HL-60/S4 treated with phorbol 12-myristate 13-acetate at 8.2 ng/mL for 4 days and 3 days (cell line): ENCODE measurements around the gene RTP5.
"Not testable (repeated sequence)": the region's sequence is repeated elsewhere in the genome, so short reads cannot be mapped to it uniquely, and the experiment has no call there.

Source experiments
- in situ Hi-C: fragments of 300-500 bp; cut with MboI; formaldehyde crosslinking; loops from 2 replicates; pipeline ENCODE4 v1.15.0; 2022; ENCODE audit warnings: low sequenced_read_pairs

RTP5 gene

DNA sequence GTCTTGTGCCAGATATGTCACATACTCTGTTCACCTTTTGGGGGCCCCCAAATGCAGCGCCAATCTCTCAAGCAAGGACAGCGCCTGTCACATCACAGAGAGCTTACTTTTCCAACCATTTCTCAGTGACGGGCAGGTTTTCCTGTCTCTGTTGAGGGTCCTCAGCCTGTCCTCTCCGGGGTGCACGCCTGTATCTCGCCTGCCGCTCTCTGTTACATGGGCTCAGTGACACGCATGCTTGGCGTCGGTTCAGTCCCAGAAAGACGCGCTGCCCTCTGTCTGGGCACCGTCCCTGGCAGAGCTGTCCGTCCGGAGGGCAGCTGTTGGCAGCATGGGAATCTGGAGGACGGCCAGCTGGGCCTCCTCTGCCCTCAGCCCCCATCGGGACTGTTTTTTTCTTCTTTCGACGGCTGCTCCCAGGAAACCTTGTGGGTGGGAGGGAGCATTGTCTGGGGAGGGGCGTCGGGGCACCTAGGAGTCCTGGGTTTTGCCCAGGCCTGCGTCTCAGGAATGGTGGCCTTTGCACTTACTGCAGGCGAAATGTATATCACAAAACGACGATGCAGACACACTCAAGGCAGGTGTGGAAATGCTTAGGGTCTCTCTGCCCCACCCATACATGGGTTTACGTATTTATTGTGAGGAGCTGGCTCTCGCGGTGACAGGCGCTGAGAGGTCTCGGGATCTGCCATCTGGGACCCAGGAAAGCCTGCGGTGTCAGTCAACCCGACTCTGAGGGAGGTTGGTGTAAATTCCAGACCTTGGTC, 30.9 kb downstream of the RTP5 start:
- in situ Hi-C loops: no loop called here

- in situ Hi-C loops: no loop called here
These were observed 31.5 kb downstream of the RTP5 start for GRCh38 chr2:241901018-241901380.

DNA sequence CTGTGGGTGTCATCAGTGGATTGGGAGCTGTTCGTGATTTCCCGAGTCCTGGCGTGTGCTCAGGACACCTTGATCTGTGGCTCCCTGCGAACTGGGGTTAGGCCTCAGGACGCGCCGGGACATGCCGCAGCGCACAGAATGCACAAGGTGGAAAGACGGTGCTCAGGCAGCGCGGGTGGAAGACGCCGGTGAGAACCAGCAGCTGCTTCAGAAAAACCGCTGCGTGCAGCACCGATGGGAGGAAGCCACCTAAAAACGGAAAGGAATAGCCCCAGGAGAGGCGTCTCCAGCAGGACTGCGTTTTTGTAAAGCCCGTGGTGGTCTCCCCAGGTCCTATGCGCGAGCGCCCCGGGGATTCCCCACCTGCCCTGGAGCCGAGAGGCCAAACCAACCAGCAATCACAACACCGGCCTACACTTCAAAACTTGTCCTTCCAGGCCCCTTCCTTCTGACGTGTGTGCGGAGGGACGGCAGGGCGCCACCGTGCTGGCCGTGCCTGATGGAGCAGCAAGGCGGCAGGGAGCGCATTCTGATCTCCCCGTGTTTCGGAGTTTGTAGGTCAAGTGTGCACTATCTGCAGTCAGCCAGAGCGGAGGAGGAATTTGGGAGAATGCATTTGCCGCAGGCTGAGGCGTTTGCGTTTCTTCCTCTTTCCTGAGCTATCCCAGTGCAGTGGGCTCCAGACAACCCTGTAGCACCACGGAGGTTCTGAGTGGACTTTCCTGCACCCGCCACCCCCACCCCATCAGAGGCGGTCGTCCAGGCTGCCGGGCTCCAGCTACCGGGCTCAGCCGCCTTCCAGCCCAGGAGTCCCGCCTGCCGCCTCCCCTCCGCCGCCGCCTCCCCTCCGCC, 32.2 kb downstream of the RTP5 start:
- in situ Hi-C loops: no loop called here

GRCh38 chr2:241902357-241902991, 32.9 kb downstream of the RTP5 start:
- in situ Hi-C loops: no loop called here

GRCh38 chr2:241903121-241904010, 33.8 kb downstream of the RTP5 start:
- in situ Hi-C loops: no loop called here

DNA sequence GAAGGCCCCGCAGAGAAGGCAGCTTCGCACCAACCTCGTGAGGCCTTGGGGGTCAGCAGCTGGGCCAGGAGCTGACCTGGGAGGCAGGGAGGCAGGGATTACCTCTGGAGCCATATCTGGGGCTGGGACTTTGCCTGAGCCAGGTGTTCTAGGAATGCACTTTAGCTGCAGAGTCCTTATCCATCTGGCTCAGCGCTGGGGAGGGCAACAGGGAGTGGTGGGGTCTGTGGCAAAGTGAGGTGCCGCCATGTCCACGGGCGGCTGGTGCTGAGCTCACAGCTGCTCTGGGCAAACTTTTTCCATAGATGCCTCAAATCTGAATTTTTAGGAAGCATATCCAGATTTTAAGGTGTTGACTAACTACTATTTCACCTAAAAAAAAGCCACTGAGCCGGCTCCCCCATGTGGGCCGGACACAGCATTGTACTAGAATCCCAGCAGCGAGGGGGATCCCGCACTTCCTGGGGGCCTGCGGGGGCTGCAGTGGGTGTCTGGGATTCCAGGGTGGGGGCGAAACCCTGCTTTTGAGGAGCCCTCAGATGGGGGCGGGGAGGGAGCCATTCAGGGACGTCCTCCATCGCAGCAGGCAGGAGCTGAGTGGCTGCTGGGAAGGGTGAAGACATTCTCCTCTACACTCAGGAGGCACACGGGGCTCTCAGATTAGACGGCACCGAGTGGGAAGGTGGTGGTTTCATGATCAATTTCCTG, 34.6 kb downstream of the RTP5 start:
- in situ Hi-C loops: no loop called here

DNA sequence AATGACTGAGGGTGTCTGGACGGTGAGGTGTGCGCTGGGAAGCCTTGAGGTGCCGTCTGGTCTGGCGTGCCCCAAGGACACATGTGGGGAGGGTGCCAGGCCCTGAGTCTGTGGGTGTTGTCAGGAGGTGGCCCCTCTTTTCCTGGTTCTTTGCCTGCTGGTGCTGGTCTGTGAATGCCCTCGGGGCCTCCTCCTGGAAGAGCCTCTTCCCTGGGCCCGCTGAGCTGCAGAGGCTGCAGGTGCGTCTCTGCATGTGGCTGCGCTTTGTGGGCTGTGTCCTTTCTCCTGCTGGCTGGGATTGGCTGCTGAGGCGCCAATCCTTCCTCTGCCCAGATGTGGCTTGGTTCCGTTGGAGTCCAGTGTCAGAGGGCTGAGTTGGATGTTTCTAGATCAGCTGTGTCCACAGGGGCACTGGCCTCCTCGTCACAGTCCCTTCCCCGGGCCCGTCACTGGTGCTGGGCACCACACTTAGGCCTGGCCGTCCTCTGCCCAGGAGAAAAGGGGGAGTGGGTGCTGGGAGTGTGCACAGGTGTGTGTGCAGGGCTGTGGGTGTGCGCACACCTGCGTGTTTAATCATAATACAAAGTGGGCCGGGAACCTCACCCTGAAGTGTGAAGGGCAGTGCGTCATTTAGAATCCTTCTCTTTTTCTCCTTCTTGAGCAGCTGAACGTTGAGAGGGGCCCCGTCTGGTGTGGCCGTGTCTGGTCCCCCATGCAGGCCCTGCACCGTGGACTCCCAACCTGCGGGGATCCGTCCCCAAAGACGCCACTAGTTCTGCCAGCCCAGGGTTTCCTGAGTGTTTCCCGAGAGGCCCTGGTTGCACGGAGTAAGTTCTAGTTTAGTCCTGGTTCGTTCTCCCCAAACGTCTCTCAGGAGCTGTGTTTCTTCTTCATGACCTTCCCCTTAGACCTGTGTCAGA, 35.5 kb downstream of the RTP5 start:
- in situ Hi-C loops: no loop called here

GRCh38 chr2:241905716-241906377, 36.3 kb downstream of the RTP5 start:
- in situ Hi-C loops: no loop called here

DNA sequence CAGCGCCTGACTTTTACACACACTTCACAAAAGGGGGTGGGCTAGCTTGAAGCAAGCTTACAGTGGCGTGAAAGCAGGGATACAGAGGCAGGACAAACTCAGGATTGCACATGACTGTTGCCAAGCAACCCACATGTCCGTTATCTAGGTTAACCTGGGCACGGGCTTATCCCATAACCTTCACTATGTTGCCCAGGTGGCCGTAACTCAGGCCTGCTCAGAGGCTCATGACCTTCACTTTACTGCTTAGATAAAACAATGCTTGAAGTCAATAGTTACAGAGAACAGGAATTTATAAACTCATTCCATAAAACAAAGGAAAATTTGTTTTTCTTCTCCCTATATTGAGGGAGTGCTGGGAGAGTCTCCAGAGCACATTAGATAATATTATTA, 36.8 kb downstream of the RTP5 start:
- in situ Hi-C loops: not testable (repeated sequence)

DNA sequence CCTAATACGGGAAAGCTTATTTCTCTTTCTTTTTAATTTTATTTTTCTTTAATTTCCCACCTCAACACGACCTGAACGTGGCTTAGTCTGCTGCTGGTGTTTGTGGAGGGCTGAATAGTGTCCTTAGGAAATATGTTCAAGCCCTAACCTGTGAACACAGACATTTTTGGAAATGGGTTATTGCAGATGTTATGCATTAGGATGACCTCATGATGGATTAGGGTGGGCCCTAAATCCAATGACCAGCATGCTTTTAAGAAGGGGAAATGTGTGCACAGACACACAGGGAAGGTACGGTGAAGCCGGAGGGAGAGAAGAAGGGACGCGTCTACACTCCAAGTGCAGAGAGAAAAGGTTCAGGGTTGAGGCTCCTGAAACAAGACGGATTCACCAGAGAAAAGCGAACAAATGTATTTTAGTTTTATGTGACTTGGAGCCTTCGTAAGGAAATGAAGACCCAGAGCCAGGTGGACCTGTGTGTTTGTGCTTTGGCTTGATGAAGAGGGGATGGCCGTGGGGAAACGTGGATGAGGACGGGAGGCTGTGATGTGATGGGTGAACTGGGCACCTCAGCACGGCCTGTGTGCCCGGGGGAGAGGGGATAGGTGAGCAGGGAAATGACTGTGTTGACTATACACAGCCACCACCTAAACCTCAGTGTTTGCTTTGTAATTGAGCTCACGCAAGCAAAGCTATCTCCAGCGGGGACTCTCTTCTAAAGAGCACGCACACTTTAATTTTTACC, 37.5 kb downstream of the RTP5 start:
- in situ Hi-C loops: no loop called here

DNA sequence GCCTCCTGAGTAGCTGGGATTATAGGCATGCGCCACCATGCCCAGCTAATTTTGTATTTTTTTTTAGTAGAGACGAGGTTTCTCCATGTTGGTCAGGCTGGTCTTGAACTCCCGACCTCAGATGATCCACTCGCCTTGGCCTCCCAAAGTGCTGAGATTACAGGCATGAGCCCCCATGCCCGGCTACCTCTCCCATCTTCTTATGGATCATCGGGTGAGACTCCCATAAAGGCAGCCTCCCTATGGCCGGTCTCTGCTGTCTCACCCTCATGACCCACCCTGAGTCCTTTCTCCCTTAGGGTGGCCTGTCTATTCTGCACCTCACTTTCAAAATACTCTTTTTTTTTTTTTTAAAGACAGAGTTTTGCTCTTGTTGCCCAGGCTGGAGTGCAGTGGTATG, 38.3 kb downstream of the RTP5 start:
- in situ Hi-C loops: not testable (repeated sequence)

GRCh38 chr2:241908686-241909420, 39.3 kb downstream of the RTP5 start:
- in situ Hi-C loops: no loop called here

DNA sequence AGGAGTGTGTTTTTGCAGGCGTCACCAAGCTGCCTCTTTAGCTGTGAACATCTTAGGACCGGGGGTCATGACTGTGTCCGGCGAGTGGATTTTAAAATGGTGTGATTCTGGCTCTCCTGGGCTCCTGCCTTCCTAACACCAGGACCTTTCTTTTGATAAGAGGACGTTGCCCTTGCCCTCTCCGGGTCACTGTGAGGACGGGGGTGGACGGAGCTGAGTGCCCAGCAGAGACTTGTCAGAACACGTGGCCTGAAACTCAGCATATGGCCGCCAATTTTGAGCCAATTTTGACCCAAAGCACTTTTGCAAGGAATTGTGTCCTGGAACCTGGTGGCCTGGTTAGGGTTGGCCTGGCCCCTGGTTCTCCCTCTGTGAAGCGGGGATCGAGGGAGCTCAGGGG, 40.2 kb downstream of the RTP5 start:
- in situ Hi-C loops: no loop called here

DNA sequence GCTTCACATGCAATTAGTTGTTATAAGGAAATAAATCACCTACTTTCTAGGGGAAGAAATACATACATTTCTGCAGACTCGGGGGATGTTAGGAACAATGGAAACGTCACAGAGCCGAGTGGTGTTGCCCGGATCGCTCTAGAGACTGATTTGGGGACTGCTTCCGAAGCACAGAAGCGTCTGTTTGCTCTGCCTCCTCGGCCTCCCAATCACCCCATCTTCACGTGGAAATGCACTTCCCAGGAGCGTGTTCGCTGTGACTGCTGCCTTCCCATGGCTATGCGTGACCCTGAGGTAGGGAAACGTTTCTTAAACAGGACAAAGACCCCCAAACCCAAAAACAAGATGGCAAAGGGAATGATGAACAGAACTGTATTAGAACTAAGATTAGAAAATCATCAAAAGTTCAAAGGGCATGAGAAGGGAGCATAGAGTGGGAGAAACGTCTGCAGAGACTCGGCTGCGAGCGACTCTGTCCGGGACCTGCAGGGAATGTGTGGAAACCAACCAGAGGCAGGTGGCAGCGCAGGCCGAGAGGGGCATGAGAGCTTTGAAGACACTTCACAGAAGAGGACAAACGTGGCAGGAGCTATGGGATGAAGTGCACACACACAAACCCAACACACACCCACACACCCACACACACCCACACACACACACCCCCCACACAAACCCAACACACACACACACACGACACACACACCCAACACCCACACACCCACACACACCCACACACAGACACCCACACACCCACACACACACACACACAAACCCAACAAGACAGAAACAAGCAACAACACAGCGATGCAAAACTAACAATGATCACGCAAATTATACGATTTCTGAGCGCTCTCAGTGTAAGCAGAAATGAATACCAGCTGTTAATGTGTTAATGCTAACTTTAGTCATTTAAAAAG, 41.3 kb downstream of the RTP5 start:
- in situ Hi-C loops: no loop called here

DNA sequence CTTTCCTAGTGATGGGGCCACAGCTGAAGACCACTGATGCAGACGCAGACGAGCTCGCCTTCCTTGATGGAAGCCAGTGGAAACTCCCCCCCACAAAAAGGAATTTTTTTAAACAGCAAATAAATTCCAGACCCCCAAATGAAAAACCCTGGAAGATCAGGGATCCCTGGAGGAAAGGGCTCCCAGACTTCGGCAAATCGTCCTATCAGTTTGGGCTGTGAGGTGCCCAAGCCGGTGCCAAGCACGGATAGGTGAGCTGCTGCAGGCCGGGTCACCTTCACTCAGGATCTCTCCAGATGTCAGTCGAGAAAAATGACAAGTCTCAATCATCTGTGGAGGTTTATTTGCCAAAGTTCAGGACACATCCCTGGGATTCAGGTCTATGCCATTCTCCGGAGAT, 42.0 kb downstream of the RTP5 start:
- in situ Hi-C loops: no loop called here

DNA sequence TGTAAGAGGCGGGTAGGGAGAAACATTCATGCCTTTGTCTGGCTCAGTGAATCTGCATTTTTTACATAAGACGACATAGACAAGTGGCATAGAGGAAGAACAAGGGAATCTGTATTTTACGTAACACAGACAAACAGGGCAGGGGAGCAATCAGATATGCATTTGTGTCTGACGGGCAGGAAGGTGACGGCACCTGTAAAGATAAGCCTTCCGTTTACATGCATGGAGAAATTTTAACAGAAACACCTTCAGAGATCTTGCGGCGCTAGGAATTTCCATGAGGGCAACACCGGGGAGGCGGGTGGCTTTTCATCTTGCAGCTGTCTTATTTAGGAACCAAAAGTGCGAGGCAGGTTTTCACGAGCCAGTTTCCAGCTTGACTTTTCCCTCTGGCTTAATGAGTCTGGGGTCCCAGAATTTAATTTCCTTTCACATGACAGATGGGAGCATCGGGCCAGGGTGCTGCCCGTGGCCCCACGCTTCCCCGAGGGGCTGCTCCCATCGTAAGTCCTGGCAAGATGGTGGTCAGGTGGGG, 42.6 kb downstream of the RTP5 start:
- in situ Hi-C loops: no loop called here
